A673 (cell line): Measurements from ENCODE around the gene DNAH1. TPM values are rescaled to one million over a fixed set of nuclear protein-coding genes. Genes with fewer than 3 reads are reported as not detected.

Source experiments
- BruUV-seq: library from RNA; stranded (reverse); fragments of 400-500 nt; replicated peaks from 2 replicates; lab custom pipeline; 2021; lab: Mats Ljungman, UMichigan
- CTCF ChIA-PET: fragments of 300-600 bp; sonication (Branson Sonifier 250); formaldehyde crosslinking; loops from one replicate; lab custom pipeline; 2022; ENCODE audit warnings: antibody characterized with exemption; lab: Charles Lee
- POLR2A ChIA-PET: fragments of 300-600 bp; sonication (Branson Sonifier 250); formaldehyde crosslinking; loops from one replicate; lab custom pipeline; 2022; ENCODE audit warnings: antibody characterized with exemption; ENCODE audit not compliant: low non-redundant PET; lab: Charles Lee
- DNase-seq: peaks from one replicate; pipeline ENCODE4 v3.0.0-alpha.2; 2015; ENCODE audit warnings: low spot score
- H3K27ac ChIP-seq: fragments of 200-600 bp; sonication (generic); 2 replicates; pipeline ENCODE4 v1.5.1; 2016; ENCODE audit warnings: mixed run types, low read depth, mild to moderate bottlenecking, mixed read lengths, antibody characterized with exemption, low read length; ENCODE audit not compliant: poor library complexity, severe bottlenecking
- H3K27me3 ChIP-seq: fragments of 200-600 bp; sonication (generic); replicated peaks from 2 replicates; pipeline ENCODE4 v1.6.1; 2017; ENCODE audit warnings: mixed run types, low read depth, mild to moderate bottlenecking, mixed read lengths, antibody characterized with exemption, low read length; ENCODE audit not compliant: insufficient read depth, poor library complexity
- H3K36me3 ChIP-seq: fragments of 200-600 bp; sonication (generic); 2 replicates; pipeline ENCODE4 v1.6.1; 2016; ENCODE audit warnings: mixed run types, mild to moderate bottlenecking, mixed read lengths, antibody characterized with exemption, low read length; ENCODE audit not compliant: insufficient read depth, poor library complexity, severe bottlenecking
- H3K4me1 ChIP-seq: fragments of 200-600 bp; sonication (generic); 2 replicates; pipeline ENCODE4 v1.6.1; 2017; ENCODE audit warnings: mixed run types, mild to moderate bottlenecking, mixed read lengths, antibody characterized with exemption, low read length; ENCODE audit not compliant: insufficient read depth, poor library complexity, severe bottlenecking
- H3K4me3 ChIP-seq: fragments of 200-600 bp; sonication (generic); 2 replicates; pipeline ENCODE4 v1.5.1; 2016; ENCODE audit warnings: low read depth, mixed run types, mild to moderate bottlenecking, mixed read lengths, low read length; ENCODE audit not compliant: poor library complexity, severe bottlenecking
- H3K9me3 ChIP-seq: fragments of 200-600 bp; sonication (generic); 2 replicates; pipeline ENCODE4 v1.6.1; 2016; ENCODE audit warnings: mixed run types, low read depth, mild to moderate bottlenecking, mixed read lengths, antibody characterized with exemption, low read length; ENCODE audit not compliant: poor library complexity, severe bottlenecking
- CTCF ChIP-seq: fragments of 300-800, 200-600 bp; sonication (generic); conservative IDR thresholded peaks from 2 replicates; pipeline ENCODE4 v1.5.1; 2017; ENCODE audit warnings: low read depth, mild to moderate bottlenecking, antibody characterized with exemption, low read length, moderate library complexity, mixed read lengths
- EZH2 ChIP-seq: fragments of 200-600 bp; sonication (generic); IDR thresholded peaks from 2 replicates; pipeline ENCODE4 v1.6.1; 2017; ENCODE audit warnings: borderline replicate concordance, low read depth, mild to moderate bottlenecking, mixed read lengths, antibody characterized with exemption, low read length; ENCODE audit not compliant: poor library complexity, severe bottlenecking
- intact Hi-C: fragments of 100-400 bp; cut with micrococcal nuclease; formaldehyde crosslinking; loops from one replicate; pipeline ENCODE4 v1.10.0; 2022; ENCODE audit not compliant: unreplicated experiment
- total RNA-seq: library from RNA; stranded (reverse); gene quantifications from 2 replicates; pipeline ENCODE4 v1.2.3, GENCODE V29; 2021

The DNAH1 gene
- total RNA-seq, 1 experiment from 2014 or later, result 1.3 TPM

GRCh38 chr3:52380023-52380422 lies 63.9 kb downstream of the DNAH1 start:
- intact Hi-C loops, result no loop called here
- Histone ChIP-seq H3K9me3 (no peaks in the 10 kb centered on the region), H3K4me1 (no peaks in the 10 kb centered on the region), H3K27me3 (no peaks in the 10 kb centered on the region), H3K27ac (no peak overlapping the region), H3K4me3 (no peak overlapping the region), H3K36me3 (no peaks in the 10 kb centered on the region)
- no peak for DNase-seq
- no TSS peak for BruUV-seq
- POLR2A ChIA-PET, result no interaction called here
- no peak for TF ChIP-seq CTCF
- TF ChIP-seq EZH2, result no peak
- CTCF ChIA-PET, result no interaction called here

- no peak overlapping the region for H3K27ac ChIP-seq
- H3K9me3 ChIP-seq, result no peaks in the 10 kb centered on the region
- H3K36me3 ChIP-seq, result no peaks in the 10 kb centered on the region
- no peak overlapping the region for H3K4me3 ChIP-seq
- ChIA-PET CTCF (no interaction called here), POLR2A (no interaction called here)
- no peak for DNase-seq
- intact Hi-C loops, result no loop called here
- no TSS peak for BruUV-seq
- H3K4me1 ChIP-seq, result no peaks in the 10 kb centered on the region
- no peaks in the 10 kb centered on the region for H3K27me3 ChIP-seq
- TF ChIP-seq EZH2 (no peak), CTCF (no peak)
Observed at GRCh38 chr3:52381623-52382022, 65.5 kb downstream of the DNAH1 start.

- Histone ChIP-seq H3K4me1 (no peaks in the 10 kb centered on the region), H3K36me3 (no peaks in the 10 kb centered on the region)
- CTCF ChIA-PET, result no interaction called here
Observed at GRCh38 chr3:52383446-52383845, 67.3 kb downstream of the DNAH1 start.

More at GRCh38 chr3:52383446-52383845, 67.3 kb downstream of the DNAH1 start:
- POLR2A ChIA-PET, result no interaction called here
- Histone ChIP-seq H3K27ac (no peak overlapping the region), H3K9me3 (no peaks in the 10 kb centered on the region), H3K4me3 (no peak overlapping the region), H3K27me3 (no peaks in the 10 kb centered on the region)
- TF ChIP-seq EZH2 (no peak), CTCF (no peak)
- no TSS peak for BruUV-seq
- DNase-seq, result no peak
- intact Hi-C loops, result no loop called here
